Loucy (cell line): Measurements from ENCODE around the gene REC114.

Experiments used
- H2AFZ ChIP-seq: fragments of 200-600 bp; sonication (generic); 2 replicates; pipeline ENCODE4 v1.6.0; 2016; ENCODE audit warnings: antibody characterized with exemption, mild to moderate bottlenecking, low read length, moderate library complexity
- H3F3A ChIP-seq: fragments of 200-600 bp; 2 replicates; pipeline ENCODE4 v1.6.0; 2016; ENCODE audit warnings: antibody characterized with exemption, low read depth, mild to moderate bottlenecking
- H3K27me3 ChIP-seq: fragments of 200-600 bp; sonication (generic); 2 replicates; pipeline ENCODE4 v1.6.1; 2014; ENCODE audit warnings: low read length, mild to moderate bottlenecking; ENCODE audit not compliant: insufficient read depth, poor library complexity, severe bottlenecking
- H3K36me3 ChIP-seq: fragments of 200-600 bp; sonication (generic); 2 replicates; pipeline ENCODE4 v1.6.1; 2016; ENCODE audit warnings: low read length; ENCODE audit not compliant: insufficient read depth
- H3K4me1 ChIP-seq: fragments of 200-600 bp; sonication (generic); 2 replicates; pipeline ENCODE4 v1.5.1; 2014; ENCODE audit warnings: low read length, mild to moderate bottlenecking; ENCODE audit not compliant: insufficient read depth, poor library complexity, severe bottlenecking
- H3K4me2 ChIP-seq: fragments of 200-600 bp; sonication (generic); 2 replicates; pipeline ENCODE4 v1.6.0; 2014; ENCODE audit warnings: antibody characterized with exemption, low read length, low read depth, mild to moderate bottlenecking; ENCODE audit not compliant: poor library complexity, severe bottlenecking
- H3K4me3 ChIP-seq: fragments of 200-600 bp; sonication (generic); 2 replicates; pipeline ENCODE4 v1.5.1; 2014; ENCODE audit warnings: low read length, mild to moderate bottlenecking, mixed read lengths; ENCODE audit not compliant: poor library complexity, severe bottlenecking
- H3K79me2 ChIP-seq: fragments of 200-600 bp; sonication (generic); 2 replicates; pipeline ENCODE4 v1.6.1; 2014; ENCODE audit warnings: low read length; ENCODE audit not compliant: insufficient read depth
- H3K9ac ChIP-seq: fragments of 200-600 bp; sonication (generic); 2 replicates; pipeline ENCODE4 v1.6.0; 2014; ENCODE audit warnings: mild to moderate bottlenecking, low read depth, low read length, moderate library complexity; ENCODE audit not compliant: poor library complexity, severe bottlenecking
- H3K9me2 ChIP-seq: fragments of 200-600 bp; sonication (generic); replicated peaks from 2 replicates; pipeline ENCODE4 v1.6.1; 2016; ENCODE audit warnings: low read depth, low read length, mixed read lengths
- H3K9me3 ChIP-seq: fragments of 200-600 bp; sonication (generic); 2 replicates; pipeline ENCODE4 v1.6.1; 2014; ENCODE audit warnings: mild to moderate bottlenecking, antibody characterized with exemption, low read length, low read depth; ENCODE audit not compliant: insufficient read depth
- H4K20me1 ChIP-seq: fragments of 200-600 bp; sonication (generic); 2 replicates; pipeline ENCODE4 v1.6.0; 2014; ENCODE audit warnings: antibody characterized with exemption, low read length, mild to moderate bottlenecking; ENCODE audit not compliant: insufficient read depth, poor library complexity, severe bottlenecking
- CTCF ChIP-seq: fragments of 200-600 bp; sonication (generic); conservative IDR thresholded peaks from 2 replicates; pipeline ENCODE4 v1.5.1; 2014; ENCODE audit warnings: mild to moderate bottlenecking, antibody characterized with exemption, low read length
- EZH2phosphoT487 ChIP-seq: fragments of 200-600 bp; IDR thresholded peaks from 2 replicates; pipeline ENCODE4 v1.6.1; 2018; ENCODE audit warnings: antibody characterized with exemption, mild to moderate bottlenecking, moderate library complexity, borderline replicate concordance

The REC114 gene

GRCh38 chr15:73522011-73522410 lies 79.0 kb downstream of the REC114 start:
- Histone ChIP-seq H3K4me2 (no peak overlapping the region), H3K79me2 (no peaks in the 10 kb centered on the region), H3F3A (no peaks in the 10 kb centered on the region), H3K4me1 (no peaks in the 10 kb centered on the region), H3K9me2 (no peaks in the 10 kb centered on the region), H3K9me3 (no peaks in the 10 kb centered on the region), H3K27me3 (no peaks in the 10 kb centered on the region), H2AFZ (no peak overlapping the region), H4K20me1 (no peaks in the 10 kb centered on the region), H3K4me3 (no peak overlapping the region), H3K9ac (no peak overlapping the region), H3K36me3 (no peaks in the 10 kb centered on the region)
- TF ChIP-seq CTCF: no peak
- no peak for TF ChIP-seq EZH2phosphoT487

- H3K4me2 ChIP-seq: no peak overlapping the region
- H3K9me2 ChIP-seq: no peaks in the 10 kb centered on the region
- H3F3A ChIP-seq: no peaks in the 10 kb centered on the region
- no peaks in the 10 kb centered on the region for H3K36me3 ChIP-seq
- H3K27me3 ChIP-seq: no peaks in the 10 kb centered on the region
- TF ChIP-seq CTCF (no peak), EZH2phosphoT487 (no peak)
- no peaks in the 10 kb centered on the region for H3K79me2 ChIP-seq
- H3K4me1 ChIP-seq: no peaks in the 10 kb centered on the region
- no peak overlapping the region for H2AFZ ChIP-seq
- H3K9ac ChIP-seq: no peak overlapping the region
- no peaks in the 10 kb centered on the region for H3K9me3 ChIP-seq
- no peak overlapping the region for H3K4me3 ChIP-seq
- no peaks in the 10 kb centered on the region for H4K20me1 ChIP-seq
These were observed 82.0 kb downstream of the REC114 start for GRCh38 chr15:73524919-73525318.

GRCh38 chr15:73527598-73527997 lies 84.6 kb downstream of the REC114 start:
- Histone ChIP-seq H3K9me3 (no peaks in the 10 kb centered on the region), H3K4me1 (no peaks in the 10 kb centered on the region), H2AFZ (no peak overlapping the region), H3K9ac (no peak overlapping the region), H3K4me2 (no peak overlapping the region), H3K9me2 (no peaks in the 10 kb centered on the region), H4K20me1 (no peaks in the 10 kb centered on the region), H3K79me2 (no peaks in the 10 kb centered on the region), H3K27me3 (no peaks in the 10 kb centered on the region), H3F3A (no peaks in the 10 kb centered on the region), H3K36me3 (no peaks in the 10 kb centered on the region), H3K4me3 (no peak overlapping the region)
- TF ChIP-seq EZH2phosphoT487 (no peak), CTCF (no peak)
